GM19397 (cell line): ENCODE measurements around the gene RBSN.
A peak's percentile ranks its signal among the peaks of the same experiment; 100 is the strongest.

Source experiments
- ATAC-seq: cut with Tn5 transposase; IDR thresholded peaks from one replicate; pipeline ENCODE4 v1.9.1; 2021; ENCODE audit warnings: mild to moderate bottlenecking, moderate library complexity; ENCODE audit not compliant: unreplicated experiment

Gene RBSN

DNA sequence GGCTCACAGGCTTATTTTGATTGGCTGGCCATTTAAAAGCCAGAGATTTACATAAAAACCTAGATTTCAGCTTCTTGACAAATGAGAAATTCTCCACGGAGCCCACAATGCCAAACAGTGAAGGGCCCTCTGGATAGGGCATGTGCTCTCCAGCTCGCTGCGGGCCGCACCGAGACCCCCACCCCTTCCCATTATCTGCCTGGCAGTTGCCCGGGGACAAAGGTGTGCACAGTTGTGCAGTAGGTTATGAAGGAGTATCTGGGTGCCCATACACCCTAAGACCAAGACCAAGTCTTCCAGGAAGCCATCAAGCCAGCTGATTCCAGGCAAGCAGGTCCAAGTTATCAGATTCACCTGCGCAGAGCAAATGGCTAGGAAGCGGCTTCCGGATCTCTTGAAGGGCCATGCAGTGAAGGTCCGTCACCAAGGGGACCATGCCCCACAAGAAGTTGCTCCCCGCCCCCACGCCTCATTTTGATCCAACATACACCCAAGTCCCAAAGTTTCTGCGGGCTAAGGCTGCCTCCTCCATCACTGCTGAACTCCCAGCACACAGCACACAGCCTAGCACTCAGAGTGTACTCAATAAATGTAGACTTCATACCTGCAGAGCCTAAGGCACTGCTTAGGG lies 35.2 kb downstream of the RBSN start:
- no peak for ATAC-seq

DNA sequence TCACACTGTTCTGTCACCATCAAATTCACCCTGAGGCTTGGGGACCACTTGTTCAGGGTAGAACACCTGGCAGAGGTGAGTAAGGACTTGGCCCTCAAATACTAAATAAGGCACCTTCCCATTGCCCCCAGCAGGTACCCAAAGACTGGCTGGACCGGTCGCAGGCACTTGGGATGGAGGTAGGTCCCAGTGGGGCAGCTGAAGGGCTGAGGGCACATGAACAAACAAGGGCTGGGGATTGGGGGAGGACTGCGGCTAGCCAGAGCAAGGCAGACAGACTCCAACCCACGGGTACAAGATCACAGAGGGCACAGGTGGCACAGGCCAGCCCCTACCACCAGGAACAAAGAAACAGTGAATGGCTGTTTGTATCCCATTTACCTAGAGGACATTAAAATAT lies 35.7 kb downstream of the RBSN start:
- ATAC-seq = no peak

DNA sequence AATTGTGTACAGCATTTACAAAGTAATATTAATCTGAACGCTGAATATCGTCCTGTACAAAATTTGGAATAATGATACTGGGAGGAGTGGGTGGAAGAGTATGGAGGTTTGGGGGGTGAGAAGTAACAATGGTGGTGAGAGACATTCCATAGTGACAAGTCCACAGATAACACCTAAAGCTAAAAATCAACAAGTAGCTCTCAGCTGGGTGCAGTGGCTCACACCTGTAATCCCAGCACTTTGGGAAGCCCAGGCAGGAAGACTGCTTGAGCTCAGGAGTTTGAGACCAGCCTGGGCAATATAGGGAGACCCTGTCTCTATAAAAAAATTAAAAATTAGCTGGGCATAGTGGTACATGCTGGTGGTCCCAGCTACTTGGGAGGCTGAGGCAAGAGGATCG lies 38.9 kb downstream of the RBSN start:
- ATAC-seq = no peak

DNA sequence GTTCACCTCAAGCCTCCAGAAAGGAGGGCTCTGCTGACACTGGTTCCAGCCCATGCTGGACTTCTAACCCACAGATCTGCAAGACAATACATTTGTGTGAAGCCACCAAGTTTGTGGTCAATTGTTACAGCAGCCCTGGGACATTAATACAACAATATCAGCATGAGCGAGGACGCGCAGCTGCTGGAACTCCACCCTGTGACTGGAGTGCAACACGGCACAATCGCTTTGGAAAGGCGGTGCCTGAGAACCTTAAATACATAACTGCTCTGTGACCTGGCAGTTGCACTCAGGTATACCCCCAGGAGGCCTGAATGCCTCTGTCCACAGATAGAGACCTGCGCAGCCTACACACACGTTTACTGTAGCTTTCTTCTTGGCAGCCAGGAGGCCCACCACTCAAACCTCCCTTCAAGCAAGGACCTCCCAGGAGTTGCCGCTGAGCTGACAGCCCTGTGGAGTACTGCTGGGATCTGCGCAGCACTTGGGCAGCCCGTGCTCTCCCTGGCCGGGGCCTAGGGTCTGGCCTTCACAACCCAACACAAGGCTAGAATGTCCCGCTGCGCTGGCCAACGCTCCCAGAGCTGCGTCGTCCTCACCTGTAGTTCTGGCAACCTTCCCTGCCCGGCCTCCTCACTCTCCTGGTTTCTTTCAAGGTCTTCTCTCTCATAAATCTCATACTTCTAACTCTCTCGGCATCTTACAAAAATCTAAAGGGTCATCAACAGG lies 42.1 kb downstream of the RBSN start:
- ATAC-seq = no peak

DNA sequence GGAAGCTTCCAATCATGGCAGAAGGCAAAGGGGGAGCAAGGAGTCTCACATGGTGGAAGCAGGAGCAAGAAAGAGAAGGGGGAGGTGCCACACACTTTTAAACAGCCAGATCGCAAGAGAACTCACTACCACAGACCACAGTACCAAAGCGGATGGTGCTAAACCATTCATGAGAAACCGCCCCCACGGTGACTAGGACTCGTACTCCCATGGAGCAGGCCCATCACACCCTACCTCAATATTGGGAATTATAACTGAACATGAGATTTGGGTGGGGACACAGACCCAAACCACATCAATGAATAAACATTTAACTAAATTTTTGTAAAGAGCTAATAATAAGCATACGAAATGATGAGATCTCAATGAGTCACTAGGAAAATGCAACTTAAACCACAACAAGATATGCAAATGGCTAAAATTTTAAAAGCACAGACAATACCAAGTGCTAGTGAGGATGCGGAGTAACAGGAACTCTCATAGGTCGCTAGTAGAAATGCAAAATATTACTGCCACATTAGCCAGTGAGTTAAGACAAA lies 43.9 kb downstream of the RBSN start:
- ATAC-seq = peak; percentile 36

DNA sequence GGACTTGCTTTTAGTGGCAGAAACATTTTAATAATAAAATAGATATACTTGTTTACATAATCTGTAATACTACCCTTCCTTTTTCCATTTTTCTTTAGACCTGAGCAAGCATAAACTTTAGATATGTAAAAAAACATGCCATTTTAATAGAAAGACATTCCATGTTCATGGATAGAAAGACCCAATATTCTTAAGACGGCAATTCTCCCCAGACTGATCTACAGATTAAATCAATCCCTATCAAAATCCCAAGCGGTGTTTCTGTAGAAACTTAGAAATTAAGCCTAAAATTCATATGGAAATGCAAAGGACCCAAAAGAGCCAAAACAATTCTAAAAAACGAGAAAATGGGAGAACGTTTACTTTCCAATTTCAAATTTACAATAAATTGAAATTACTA lies 45.4 kb downstream of the RBSN start:
- ATAC-seq = no peak

DNA sequence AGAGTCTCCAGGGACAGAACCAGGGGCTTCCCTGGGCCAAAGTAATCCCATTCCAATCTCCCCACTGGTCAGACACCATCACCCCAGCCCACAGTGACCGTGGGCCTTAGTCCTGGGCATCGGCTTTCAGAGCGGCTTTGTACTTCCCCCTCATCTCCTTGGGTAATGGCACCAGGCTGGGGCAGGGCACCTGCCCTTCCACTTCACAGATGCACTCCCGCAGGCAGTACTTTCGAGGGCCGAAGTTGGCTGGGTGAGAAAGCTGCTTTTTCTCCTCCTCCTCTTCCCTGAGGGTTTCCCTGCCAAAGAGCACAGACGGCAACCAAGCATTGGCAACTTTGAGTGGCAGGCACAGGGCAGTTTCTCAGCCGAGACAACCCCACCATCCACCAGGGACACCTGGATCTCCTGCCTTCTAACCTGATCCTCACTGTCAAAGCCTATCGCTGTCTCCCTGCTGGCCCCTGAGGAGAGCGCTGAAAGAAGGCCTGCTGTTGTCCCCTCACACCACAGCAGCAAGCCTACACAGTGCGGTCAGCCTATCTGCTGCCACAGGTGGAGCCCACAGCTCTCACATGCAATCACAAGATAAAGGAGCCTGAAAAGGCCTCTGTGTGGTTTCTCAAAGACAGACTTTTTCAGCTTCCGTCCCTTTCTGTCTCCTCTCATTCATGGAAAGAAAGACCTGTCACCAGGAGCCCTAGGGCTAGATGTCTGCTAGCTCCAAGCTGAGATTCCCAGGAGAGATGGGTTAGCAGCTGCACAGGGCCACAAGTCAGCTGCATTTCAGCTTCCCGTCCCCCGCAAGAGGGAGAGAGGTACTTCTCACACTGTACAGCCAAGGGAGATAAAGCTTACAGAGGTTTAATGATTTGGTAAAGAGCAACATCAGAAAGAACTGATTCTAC lies 46.4 kb downstream of the RBSN start:
- ATAC-seq = no peak

DNA sequence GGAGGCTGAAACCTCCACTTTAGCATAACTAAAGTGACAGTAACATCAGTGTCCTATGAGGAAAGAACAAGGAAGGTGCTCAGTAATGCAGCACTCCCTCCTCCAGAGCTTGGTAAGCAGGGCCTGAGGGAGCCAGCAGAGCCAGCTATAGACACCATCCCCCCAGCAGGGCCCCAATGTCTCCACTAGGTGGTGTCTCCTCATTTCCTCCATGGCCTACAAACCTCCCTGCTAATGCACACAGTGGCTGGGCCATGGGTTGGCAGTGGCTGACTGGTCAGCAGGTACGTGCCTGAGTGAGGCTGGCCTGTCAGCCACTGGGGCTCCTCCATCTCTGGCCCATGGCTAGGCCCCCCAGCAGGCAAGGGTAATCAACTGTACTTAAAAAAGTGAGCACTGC lies 47.4 kb downstream of the RBSN start:
- peak; percentile 43 for ATAC-seq

DNA sequence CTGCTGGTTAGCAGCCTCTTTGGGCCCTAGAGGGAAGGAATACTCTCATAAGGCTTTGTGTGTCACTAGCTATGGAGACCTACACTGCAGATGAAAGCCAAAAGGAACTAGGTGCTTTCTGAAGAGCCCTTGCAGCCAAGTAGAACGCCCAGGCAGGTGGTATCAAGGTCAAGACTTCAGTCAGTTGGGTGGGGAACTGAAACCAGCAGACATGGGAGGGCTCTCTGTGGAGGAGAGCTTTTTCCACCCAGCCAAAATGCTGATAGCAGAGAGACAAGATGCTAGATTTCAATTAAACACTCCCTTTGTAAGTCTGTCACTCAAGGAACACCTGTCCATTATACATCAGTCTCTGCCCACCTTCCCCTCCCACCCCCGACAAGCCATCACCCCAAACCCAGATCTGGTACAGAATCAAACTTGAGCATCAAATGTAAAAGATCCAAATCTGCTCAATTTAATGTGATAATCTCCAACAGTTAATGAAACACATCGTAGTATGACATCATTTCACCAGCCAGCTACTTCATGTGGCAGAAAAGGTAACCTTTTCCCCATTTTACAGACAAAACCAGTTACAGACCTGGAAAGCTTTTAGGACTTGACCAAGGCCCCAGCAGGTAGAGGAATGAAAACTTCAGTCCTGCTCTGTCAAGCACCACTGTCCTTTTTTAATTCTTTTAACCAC lies 48.4 kb downstream of the RBSN start:
- ATAC-seq = peak; percentile 73

DNA sequence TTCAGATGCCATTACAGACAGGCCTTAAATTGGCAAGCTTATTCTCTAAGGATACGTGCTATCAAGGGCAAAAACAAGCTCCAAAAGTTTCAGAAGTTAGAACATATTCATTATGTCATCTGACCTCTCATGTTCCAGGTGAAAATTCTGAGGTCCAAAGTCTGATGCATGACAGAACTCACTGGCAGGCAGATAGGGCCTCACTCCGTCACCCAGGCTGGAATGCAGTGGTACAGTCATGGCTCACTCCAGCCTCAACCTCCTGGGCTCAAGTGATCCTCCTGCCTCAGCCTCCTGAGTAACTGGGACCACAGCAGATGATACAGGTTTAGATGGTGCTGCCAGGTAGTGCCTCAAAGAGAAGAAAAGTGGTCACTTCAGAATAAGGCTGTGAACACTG lies 49.4 kb downstream of the RBSN start:
- no peak for ATAC-seq

DNA sequence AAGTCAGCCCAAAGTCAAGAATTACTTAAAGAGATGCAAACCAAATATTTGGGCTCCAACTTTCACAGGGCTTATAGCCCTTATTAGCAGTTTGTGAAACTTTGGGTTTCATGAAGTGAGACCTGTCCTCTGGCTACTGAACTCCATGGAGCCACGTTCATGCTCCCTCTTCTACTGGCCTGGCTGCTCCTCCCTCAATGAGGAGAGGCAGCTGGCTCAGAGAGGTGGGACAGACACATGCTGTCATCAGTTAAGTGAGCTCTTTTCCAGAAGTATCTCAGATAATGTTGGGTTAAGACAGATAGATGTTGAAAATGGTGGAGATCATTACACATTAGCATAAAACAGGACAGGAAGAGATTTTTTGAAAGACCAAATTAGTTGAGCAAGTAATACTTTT lies 53.3 kb downstream of the RBSN start:
- no peak for ATAC-seq

DNA sequence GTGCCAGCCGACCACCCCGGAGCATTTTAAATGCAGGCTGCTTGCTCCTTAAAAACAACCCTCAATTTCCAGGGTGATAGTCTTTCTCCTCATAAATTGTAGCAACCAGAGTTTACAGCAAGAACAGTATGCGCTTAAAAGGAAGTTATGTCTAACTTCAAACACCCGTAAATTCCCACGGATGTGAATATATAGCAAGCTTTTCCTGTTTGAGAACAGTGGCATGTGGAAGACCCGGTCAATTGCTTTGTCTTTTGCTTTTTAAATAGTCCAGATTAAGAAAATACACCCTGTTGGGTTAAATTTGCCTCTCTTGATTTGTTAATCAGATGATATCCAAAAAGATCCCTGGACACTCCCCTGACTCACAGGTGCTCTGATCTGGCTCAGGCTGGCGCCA lies 54.6 kb downstream of the RBSN start:
- ATAC-seq = no peak

DNA sequence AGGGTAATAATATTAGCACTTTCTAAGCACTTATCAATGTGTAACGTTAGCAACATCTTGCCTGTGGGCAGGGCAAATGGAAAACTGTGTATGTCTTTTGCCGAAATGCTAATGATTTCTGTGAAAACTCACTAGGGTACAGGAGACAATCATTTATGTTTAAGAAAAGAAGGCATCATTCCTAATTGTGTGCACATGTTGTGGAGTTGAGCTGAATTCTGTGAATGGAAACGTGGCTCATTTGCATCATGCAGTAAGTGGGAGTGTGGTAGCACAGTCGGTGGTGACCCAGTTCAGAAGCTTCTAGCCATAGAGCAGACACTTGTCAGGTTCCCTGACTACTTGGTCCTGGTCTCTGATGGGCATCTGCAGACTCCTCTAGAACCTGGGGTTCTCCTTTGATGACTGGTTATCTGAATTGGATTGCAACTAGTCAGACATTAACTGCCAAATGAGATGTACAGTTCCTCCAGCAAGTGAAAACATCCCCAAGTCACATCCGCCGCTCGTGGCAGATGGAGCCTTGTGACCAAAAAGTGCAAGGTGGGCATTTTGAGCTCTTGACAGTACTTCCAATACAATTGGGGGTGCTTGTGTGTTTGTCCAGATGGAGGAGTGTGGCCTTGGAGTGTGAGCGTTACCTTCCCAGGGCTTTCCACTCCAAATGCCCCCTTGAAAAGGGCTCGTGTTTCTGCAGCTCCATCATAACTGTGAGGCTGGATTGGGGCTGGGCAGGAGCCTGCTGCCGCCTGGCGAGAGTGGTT lies 55.4 kb downstream of the RBSN start:
- no peak for ATAC-seq

DNA sequence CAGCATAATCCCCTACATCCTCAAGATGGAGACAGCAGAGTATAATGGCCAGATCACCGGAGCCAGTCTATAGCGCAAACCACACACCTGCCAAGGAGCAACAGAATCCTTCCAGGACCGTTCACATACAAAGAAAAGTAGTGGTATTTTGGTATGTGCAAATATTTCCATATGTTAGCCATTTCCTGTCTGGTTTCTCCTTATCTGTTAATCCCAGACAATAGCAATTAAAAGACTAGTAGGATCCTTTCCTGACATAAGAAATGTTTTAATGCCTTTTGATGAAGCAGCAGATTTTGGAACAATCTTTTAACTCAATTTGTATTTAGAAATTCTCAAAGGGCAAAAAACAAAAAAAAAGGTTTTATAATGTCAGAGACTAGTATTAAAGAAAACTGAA lies 56.0 kb downstream of the RBSN start:
- no peak for ATAC-seq

DNA sequence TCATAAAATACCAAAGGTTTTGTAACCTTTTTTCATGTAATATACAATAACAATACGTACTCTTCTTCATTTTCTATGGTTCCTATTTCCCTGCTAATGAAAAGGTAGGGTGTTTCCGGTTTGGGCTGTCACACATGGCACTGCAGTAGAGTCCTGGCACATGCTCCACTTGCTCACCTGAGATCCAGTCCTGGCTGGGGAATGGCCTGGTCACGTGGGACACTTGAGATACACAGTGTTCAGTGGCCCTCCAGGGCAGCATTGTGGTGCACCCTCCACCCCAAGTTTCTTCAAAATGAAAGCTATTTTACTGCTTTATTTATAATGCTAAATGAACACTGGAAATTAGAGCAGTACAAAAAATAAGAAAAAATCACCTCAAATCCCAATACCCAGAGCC lies 57.0 kb downstream of the RBSN start:
- no peak for ATAC-seq

DNA sequence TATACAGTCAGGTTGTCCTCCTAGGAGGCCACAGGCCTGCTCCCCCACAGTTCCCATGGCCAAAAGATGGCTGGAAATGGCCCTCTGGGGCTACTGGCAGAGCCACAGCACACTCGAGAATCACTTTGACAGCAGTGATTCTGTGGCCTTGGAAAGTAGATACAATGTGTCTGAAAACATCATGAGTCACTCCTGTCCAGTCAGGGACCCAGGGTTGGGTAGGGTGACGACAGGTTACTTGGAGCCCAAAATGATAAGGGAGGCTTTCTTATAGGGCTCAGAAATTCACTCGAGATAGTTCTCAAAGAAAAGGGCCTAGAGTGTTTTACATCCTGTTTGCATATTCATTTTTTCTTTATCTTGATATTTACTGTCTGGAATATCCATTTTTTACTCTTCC lies 58.1 kb downstream of the RBSN start:
- no peak for ATAC-seq

DNA sequence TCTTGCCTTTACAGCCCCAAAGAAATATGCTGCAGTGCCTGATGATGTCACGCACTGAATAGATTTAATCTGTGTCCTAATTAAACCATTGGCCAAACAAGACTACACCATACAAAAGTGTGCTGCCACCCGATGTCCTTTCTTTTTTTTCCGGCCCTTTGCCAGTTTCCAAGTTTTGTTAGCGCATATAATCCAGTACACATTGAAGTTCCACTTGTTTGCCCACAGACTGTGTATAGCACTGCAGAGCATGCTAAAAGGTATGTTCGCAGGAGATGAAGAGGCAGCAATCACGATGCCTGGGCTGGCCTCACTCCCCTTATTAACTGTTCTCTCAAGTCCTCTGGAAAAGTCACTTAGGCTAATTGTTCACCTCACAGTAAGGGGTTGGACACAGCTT lies 60.6 kb downstream of the RBSN start:
- ATAC-seq = no peak

DNA sequence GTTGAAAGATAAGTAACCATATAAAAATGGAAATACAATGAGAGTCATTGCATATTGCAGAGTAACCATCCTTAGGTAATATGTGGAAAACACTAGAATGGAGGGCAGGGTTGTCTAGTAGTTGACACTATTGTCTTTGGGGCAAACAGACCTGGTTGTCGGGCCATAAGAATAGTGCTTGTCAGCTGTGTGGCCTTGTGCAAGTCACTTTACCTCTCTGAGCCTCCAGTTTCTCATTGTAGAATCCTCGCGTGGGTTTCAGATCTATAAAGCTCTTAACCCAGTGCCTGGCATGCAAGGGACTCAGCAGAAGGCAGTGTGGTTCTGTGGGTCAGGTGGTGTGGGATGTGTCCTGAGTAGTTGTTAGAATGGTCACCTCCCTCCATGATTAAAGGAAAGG lies 65.8 kb downstream of the RBSN start:
- ATAC-seq = no peak

DNA sequence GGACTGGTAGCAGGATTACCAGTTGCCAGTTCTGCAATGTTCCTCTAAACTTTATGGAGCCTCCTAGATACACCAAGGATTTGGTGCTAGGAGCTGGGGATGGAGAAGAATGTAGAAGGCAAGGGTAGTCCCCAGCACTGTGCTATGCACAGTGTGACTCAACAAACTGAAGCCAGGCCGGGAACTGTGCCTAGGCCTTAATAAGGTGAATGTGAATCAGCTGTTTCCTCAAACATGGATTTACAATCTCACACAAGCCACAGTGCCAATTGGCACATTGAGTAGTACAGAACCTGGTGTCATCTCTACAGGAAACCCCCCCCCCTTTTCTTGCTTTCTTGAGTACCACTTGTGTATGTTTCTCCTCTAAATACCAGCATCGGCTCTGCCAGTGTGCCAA lies 66.3 kb downstream of the RBSN start:
- no peak for ATAC-seq

DNA sequence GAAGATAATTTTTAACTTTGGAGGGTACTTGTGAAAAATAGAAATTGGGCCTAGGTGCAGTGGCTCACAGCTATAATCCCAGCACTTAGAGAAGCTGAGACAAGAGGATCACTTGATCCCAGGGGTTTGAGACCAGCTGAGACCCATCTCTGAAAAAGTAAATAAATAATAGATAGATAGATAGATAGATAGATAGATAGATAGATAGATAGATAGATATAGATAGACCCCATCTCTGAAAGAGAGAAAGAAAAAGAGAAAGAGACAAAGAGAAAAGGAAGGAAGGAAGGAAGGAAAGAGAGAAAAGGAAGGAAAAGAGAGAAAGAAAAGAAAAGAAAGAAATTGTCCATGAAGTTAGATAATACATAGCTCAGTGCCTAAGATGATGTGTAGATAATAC lies 69.3 kb downstream of the RBSN start:
- no peak for ATAC-seq
